Measurements from ENCODE around the gene SLC16A9.
"Not testable (repeated sequence)": the region's sequence is repeated elsewhere in the genome, so short reads cannot be mapped to it uniquely, and the experiment has no call there.

Gene SLC16A9, protein sequence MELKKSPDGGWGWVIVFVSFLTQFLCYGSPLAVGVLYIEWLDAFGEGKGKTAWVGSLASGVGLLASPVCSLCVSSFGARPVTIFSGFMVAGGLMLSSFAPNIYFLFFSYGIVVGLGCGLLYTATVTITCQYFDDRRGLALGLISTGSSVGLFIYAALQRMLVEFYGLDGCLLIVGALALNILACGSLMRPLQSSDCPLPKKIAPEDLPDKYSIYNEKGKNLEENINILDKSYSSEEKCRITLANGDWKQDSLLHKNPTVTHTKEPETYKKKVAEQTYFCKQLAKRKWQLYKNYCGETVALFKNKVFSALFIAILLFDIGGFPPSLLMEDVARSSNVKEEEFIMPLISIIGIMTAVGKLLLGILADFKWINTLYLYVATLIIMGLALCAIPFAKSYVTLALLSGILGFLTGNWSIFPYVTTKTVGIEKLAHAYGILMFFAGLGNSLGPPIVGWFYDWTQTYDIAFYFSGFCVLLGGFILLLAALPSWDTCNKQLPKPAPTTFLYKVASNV

GRCh38 chr10:59709395-59710125 lies at the start of gene SLC16A9:
TSS of gene SLC16A9 (minus strand) at chr10:59709850. CDS start at chr10:59684291, 25,559 bp downstream.
- FAIRE-seq = no peak

GRCh38 chr10:59757966-59758365 lies 48.3 kb upstream of the SLC16A9 start:
- FAIRE-seq = no peak
- DNase-seq (ENCODE audit: insufficient read length, low spot score) = no peak
- TF ChIP-seq POLR2A (IDR thresholded peaks at IDR 0.05; ENCODE audit: low read depth, low read length) = no peak

More at GRCh38 chr10:59709395-59710125, at the start of gene SLC16A9:
- DNase-seq (ENCODE audit: insufficient read length, low spot score) = peak; percentile 82
- no peak for TF ChIP-seq POLR2A (IDR thresholded peaks at IDR 0.05; ENCODE audit: low read depth, low read length)

GRCh38 chr10:59754951-59755350 lies 45.3 kb upstream of the SLC16A9 start:
- DNase-seq (ENCODE audit: insufficient read length, low spot score) (no peak), FAIRE-seq (no peak)
- no peak for TF ChIP-seq POLR2A (IDR thresholded peaks at IDR 0.05; ENCODE audit: low read depth, low read length)

- no peak for DNase-seq (ENCODE audit: insufficient read length, low spot score)
- FAIRE-seq = no peak
- TF ChIP-seq POLR2A (IDR thresholded peaks at IDR 0.05; ENCODE audit: low read depth, low read length) = no peak
These were observed 43.6 kb upstream of the SLC16A9 start, which contains the start of gene MRLN for GRCh38 chr10:59753267-59753666. TSS of gene MRLN (minus strand) at chr10:59753455.

GRCh38 chr10:59752278-59752940 lies 42.8 kb upstream of the SLC16A9 start:
- TF ChIP-seq POLR2A (IDR thresholded peaks at IDR 0.05; ENCODE audit: low read depth, low read length) = no peak
- no peak for DNase-seq (ENCODE audit: insufficient read length, low spot score)
- no peak for FAIRE-seq

DNA sequence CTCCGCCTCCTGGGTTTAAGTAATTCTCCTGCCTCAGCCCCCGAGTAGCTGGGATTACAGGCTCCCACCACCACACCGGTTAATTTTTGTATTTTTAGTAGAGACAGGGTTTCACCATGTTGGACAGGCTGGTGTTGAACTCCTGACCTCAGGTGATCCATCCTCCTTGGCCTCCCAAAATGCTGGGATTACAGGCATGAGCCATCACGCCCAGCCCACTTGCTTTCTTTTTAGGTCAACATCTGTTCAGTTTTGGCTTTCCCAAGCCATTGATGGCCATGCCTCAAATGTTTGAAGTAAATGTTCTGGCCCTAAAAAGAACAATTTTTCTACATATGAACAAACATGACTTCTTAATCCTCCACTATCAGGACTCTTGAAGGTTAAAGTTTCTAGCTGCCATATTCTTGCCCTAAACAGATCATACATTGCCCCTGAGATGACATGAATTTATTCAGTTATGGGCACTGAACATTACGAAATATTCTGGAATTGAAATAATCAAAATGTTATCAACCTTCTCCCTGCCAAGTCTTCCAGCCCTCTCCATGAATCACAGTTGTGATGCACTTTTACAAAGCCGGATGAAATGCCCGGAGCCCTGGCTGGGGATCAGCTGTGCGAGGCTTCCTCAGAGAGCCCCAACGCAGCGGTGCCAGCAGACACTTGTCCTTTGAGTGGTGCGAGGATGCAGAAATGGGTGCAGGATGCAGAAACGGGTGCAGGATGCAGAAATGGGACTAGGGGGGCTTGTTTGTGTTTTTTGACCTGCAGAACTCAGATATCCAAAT lies 40.7 kb upstream of the SLC16A9 start:
- TF ChIP-seq POLR2A (IDR thresholded peaks at IDR 0.05; ENCODE audit: low read depth, low read length) = no peak
- FAIRE-seq (no peak), DNase-seq (ENCODE audit: insufficient read length, low spot score) (no peak)

GRCh38 chr10:59748834-59749233 lies 39.2 kb upstream of the SLC16A9 start:
- FAIRE-seq (no peak), DNase-seq (ENCODE audit: insufficient read length, low spot score) (no peak)
- TF ChIP-seq POLR2A (IDR thresholded peaks at IDR 0.05; ENCODE audit: low read depth, low read length) = no peak

GRCh38 chr10:59745163-59745650 lies 35.6 kb upstream of the SLC16A9 start:
- no peak for FAIRE-seq
- no peak for DNase-seq (ENCODE audit: insufficient read length, low spot score)
- no peak for TF ChIP-seq POLR2A (IDR thresholded peaks at IDR 0.05; ENCODE audit: low read depth, low read length)

GRCh38 chr10:59744762-59745161 lies 35.1 kb upstream of the SLC16A9 start:
- DNase-seq (ENCODE audit: insufficient read length, low spot score); FAIRE-seq: not testable (repeated sequence)

GRCh38 chr10:59744156-59744555 lies 34.5 kb upstream of the SLC16A9 start:
- FAIRE-seq; DNase-seq (ENCODE audit: insufficient read length, low spot score): not testable (repeated sequence)

DNA sequence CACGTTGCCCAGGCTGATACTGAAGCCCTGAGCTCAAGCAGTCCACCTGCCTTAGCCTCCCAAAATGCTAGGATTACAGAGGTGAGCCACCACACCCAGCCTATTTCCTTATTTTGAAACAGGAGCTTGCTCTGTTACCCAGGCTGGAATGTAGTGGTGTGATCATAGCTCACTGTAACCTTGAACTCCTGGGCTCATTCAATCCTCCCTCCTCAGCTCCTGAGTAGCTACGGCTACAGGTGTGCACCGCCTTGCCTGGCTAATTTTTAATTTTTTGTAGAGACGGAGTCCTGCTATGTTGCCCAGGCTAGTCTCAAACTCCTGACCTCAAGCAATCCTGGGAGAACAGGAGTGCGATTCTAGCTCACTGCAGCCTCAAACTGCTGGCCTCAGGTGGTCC lies 31.9 kb upstream of the SLC16A9 start:
- DNase-seq (ENCODE audit: insufficient read length, low spot score) = no peak
- FAIRE-seq = no peak
- no peak for TF ChIP-seq POLR2A (IDR thresholded peaks at IDR 0.05; ENCODE audit: low read depth, low read length)

DNA sequence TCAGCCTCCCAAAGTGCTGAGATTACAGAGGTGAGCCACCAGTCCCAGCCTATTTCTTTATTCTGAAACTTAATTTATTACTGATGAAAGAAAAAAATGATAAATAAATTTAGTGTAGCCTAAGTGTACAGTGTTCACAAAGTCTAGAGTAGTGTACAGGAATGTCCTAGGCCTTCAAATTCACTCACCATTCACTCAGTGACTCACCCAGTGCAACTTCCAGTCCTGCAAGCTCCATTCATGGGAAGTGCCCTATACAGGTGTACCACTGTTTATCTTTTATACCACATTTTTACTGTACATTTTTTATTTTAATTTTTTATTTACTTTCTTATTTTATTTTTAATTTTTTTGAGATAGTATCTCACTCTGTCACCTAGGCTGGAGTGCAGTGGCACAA lies 31.4 kb upstream of the SLC16A9 start:
- no peak for TF ChIP-seq POLR2A (IDR thresholded peaks at IDR 0.05; ENCODE audit: low read depth, low read length)
- FAIRE-seq (no peak), DNase-seq (ENCODE audit: insufficient read length, low spot score) (no peak)

- TF ChIP-seq POLR2A (IDR thresholded peaks at IDR 0.05; ENCODE audit: low read depth, low read length) = no peak
- FAIRE-seq (no peak), DNase-seq (ENCODE audit: insufficient read length, low spot score) (no peak)
These were observed 27.1 kb upstream of the SLC16A9 start for GRCh38 chr10:59736749-59737148.
